Activated naive CD8-positive, alpha-beta T cell treated with anti-CD3 and anti-CD28 coated beads for 36 hours (primary cell): ENCODE measurements around the gene SMIM17. TPM values are rescaled to one million over a fixed set of nuclear protein-coding genes. Genes with fewer than 3 reads are reported as not detected.

Source experiments
- DNase-seq: peaks from one replicate; pipeline ENCODE4 v3.0.0; 2021
- H3K27ac Mint-ChIP-seq: one replicate; pipeline ENCODE4 v1.8.0; 2022; ENCODE audit warnings: mild to moderate bottlenecking, moderate library complexity, mixed read lengths
- H3K27me3 Mint-ChIP-seq: one replicate; pipeline ENCODE4 v1.8.0; 2022; ENCODE audit warnings: mild to moderate bottlenecking, mixed read lengths
- H3K36me3 Mint-ChIP-seq: one replicate; pipeline ENCODE4 v1.8.0; 2021; ENCODE audit warnings: mild to moderate bottlenecking, mixed read lengths
- H3K4me1 Mint-ChIP-seq: one replicate; pipeline ENCODE4 v1.8.0; 2021; ENCODE audit warnings: mixed read lengths
- H3K4me3 Mint-ChIP-seq: one replicate; pipeline ENCODE4 v1.8.0; 2022; ENCODE audit warnings: mild to moderate bottlenecking, moderate library complexity, mixed read lengths
- H3K9me3 Mint-ChIP-seq: one replicate; pipeline ENCODE4 v1.8.0; 2022; ENCODE audit warnings: mixed read lengths
- total RNA-seq, 2 experiments: library from RNA; stranded (reverse); gene quantifications; one replicate each; pipeline ENCODE4 v1.2.3, GENCODE V29; 2021

The SMIM17 gene
- total RNA-seq, 2 experiments from 2014 or later, result not detected

DNA sequence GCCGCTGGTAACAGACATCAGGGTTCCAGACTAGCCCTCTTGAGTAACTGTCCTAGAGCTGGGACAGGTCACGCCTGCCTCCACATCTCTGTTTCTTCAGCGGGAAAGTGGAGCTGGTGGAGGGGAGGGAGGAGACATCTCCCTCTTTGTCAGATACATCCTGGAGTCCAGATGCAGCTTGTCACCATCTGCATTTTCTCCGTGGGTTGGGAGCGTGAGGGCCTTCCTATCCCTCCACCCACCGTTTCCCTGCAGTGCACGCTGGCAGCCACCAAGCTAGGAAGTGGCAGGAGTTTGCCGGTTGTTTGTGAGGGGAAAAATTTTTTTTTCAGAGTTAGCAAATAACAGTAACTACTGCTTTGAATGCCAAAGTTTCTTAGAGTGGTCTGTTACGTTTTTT is 20.0 kb upstream of the SMIM17 start:
- peaks cover 73% of the 10 kb centered on the region for H3K36me3 Mint-ChIP-seq
- no peaks in the 10 kb centered on the region for H3K4me1 Mint-ChIP-seq
- H3K27me3 Mint-ChIP-seq, result no peaks in the 10 kb centered on the region
- H3K9me3 Mint-ChIP-seq, result peaks cover 45% of the 10 kb centered on the region
- H3K27ac Mint-ChIP-seq, result no peak overlapping the region
- no peak for DNase-seq
- no peak overlapping the region for H3K4me3 Mint-ChIP-seq

DNA sequence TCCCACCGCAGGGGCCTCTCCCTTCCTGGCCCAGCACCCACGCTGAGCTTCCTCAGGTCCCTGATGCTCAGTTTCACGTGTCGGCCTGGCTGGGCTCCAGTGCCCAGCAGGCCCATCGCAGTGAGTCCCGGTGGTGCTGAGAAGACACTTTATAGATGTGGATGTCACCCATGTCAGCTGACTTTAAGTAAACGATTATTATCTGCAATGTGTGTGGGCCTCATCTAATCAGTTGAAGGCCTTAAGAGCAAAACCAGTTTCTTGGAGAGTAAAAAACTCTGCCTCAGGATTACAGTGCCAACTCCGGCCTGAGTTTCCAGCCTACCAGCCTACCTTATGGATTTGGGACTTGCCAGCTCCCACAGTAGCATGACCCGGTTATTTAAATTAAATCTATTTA is 17.3 kb upstream of the SMIM17 start:
- DNase-seq, result no peak
- Mint-ChIP-seq H3K36me3 (peaks cover 61% of the 10 kb centered on the region), H3K4me3 (no peak overlapping the region), H3K9me3 (peaks cover 47% of the 10 kb centered on the region), H3K27me3 (no peaks in the 10 kb centered on the region), H3K27ac (no peak overlapping the region), H3K4me1 (no peaks in the 10 kb centered on the region)

DNA sequence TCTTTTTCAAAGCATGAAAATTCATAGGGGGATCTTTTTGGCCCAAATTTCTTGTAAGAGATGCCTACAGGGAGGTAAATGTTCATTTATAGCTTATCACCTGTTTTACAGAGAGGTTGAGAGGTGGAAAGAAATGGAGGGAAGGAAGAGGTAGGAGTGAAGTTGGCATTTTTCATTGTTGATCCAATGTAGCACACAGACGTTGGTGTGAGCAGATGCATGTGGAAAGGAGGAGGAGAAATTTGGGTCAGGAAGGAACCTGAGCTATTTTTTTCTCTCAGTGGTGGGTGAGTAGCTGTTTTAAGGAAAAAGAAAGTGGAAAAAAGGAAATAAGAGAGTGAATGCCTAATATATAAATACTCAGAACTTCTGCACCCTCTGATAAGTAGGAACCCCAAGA is 9.9 kb upstream of the SMIM17 start:
- Mint-ChIP-seq H3K27ac (no peak overlapping the region), H3K9me3 (peaks cover 54% of the 10 kb centered on the region), H3K4me3 (no peak overlapping the region), H3K4me1 (no peaks in the 10 kb centered on the region), H3K27me3 (peaks cover 4% of the 10 kb centered on the region), H3K36me3 (peaks cover 28% of the 10 kb centered on the region)
- DNase-seq, result no peak

DNA sequence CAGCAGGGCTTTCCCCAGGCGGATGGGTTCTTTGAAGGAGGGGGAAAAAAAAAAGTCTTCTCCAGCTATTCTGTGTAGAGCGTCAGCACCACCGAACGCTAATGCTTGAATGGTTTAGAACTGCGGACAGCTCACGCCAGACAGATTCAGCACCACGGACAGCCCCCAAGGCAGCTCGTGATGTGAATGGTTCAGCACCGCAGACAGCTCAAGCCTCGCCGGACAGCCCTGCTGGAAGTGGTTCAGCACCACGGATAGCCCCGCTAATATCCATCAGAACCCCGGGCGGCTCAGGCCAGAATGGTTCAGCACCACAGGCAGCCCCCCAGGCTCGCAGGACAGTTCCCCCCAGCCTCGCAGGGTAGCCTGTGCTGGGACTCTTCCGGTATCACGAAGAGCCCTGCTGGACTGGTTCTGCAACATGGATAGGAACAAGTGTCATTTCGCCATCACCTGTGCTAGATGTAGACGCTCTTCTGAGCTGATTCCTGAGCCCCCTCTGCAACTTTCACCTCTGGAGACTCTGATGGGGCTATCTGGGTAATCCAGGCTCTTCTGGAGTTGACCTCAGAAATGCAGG is 4.9 kb upstream of the SMIM17 start:
- no peaks in the 10 kb centered on the region for H3K4me1 Mint-ChIP-seq
- H3K36me3 Mint-ChIP-seq, result peaks cover 23% of the 10 kb centered on the region
- peak; percentile 67 for DNase-seq

DNA sequence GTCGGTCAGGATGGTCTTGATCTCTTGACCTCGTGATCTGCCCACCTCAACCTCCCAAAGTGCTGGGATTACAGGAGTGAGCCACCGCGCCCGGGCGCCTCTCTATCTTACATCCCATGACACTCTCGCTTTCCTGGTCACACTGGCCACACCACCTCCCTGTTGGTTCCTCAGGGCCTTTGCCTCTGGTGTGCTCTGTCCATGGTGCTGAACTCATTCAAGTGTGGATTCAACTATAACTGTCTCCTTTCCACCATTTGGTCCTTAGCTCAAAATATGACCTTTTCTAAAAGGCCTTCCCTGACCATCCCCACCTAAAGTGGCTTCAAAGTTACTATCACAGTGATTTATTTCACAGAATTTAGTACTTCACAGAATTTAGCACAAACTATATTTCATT is 3.7 kb upstream of the SMIM17 start:
- DNase-seq, result no peak
- Mint-ChIP-seq H3K4me1 (no peaks in the 10 kb centered on the region), H3K27ac (no peak overlapping the region), H3K27me3 (peaks cover 17% of the 10 kb centered on the region), H3K36me3 (peaks cover 22% of the 10 kb centered on the region), H3K9me3 (peaks cover 46% of the 10 kb centered on the region), H3K4me3 (no peak overlapping the region)

More for the DNA sequence above, 4.9 kb upstream of the SMIM17 start:
- peaks cover 8% of the 10 kb centered on the region for H3K27me3 Mint-ChIP-seq
- no peak overlapping the region for H3K27ac Mint-ChIP-seq
- no peak overlapping the region for H3K4me3 Mint-ChIP-seq
- H3K9me3 Mint-ChIP-seq, result peaks cover 45% of the 10 kb centered on the region

DNA sequence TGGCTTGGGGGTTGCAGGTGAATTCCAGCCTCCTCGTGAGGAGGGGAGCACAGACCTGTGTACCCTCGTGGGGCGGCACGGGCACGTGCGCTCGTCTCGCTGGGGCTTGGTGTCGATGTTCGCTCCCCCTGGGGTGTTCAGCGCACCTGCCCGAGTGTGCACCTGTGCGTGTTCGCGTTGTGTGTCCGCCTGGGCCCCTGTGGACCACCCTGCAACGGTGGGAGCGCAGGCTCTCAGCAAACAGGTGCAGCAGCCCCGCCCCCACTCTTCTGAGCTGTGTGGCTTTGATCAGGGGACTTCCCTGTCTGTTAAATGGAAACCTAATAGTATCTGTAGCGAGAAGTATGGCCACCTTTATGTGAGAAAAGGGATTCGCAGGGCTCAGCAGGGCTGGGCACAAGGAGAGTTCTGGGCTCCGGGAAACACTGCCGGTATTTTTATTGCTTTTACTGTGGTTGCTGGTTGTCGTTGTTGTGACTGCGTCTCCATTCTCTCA is 549 bp downstream of the SMIM17 start:
- no peak for DNase-seq
- no peaks in the 10 kb centered on the region for H3K4me1 Mint-ChIP-seq
- no peak overlapping the region for H3K4me3 Mint-ChIP-seq
- H3K9me3 Mint-ChIP-seq, result peaks cover 43% of the 10 kb centered on the region
- peaks cover 19% of the 10 kb centered on the region for H3K36me3 Mint-ChIP-seq
- H3K27me3 Mint-ChIP-seq, result peaks cover 19% of the 10 kb centered on the region
- no peak overlapping the region for H3K27ac Mint-ChIP-seq

DNA sequence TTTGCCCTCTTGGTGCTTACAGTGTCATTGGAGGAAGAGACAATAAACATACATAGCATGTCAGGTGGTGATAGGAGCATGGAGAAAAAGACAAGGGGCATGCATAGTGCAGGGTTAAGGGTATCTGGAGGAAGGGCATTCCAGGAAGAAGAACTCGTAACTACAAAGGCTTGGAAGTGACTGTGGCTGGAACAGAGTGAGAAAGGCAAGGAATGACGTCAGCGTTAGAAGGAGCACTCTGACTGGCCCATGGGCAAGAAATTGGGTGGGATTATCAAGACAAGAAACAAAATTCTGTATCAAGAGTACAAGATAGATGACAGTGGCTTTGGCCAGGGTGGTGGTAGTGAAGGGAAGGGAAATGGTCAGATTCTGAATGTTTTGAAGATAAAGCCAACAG is 11.2 kb downstream of the SMIM17 start:
- Mint-ChIP-seq H3K4me1 (no peaks in the 10 kb centered on the region), H3K27me3 (no peaks in the 10 kb centered on the region), H3K4me3 (no peak overlapping the region), H3K36me3 (peaks cover 8% of the 10 kb centered on the region), H3K27ac (no peak overlapping the region), H3K9me3 (peaks cover 36% of the 10 kb centered on the region)
- no peak for DNase-seq

DNA sequence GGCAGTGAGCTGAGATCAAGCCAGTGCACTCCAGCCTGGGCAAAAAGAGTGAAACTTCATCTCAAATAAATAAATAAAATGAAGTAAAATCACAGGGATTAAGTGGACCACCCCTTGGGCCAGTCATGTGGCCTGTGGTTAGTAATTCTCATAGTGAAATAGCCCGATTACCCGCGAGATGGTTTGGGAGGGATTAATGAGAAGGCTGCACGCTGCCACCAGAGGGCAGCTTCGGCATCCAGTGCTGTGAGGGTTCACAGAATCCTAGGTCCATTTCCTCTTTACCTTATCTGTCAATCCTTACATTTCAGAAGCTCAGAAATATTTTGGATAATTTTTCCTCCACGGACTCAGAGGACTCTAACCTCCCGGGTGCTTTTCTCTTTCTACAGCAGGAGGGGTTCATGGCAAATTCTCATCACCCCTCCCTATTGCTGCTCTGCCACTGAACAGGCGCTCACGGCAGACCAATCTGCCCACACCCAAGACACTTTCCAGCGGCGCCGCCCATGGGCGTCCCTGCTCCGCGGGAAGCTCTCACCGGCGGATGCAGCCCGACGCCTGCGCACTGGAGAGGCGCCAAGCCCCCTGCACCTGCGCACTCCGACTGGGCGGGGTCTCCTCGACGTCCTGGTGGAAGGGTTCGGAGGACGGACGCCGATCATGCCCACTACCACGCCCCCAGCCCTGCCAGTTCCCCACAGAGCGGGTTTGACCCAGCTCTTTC is 17.6 kb downstream of the SMIM17 start:
- H3K27me3 Mint-ChIP-seq, result no peaks in the 10 kb centered on the region
- no peaks in the 10 kb centered on the region for H3K4me1 Mint-ChIP-seq
- peaks cover 44% of the 10 kb centered on the region for H3K36me3 Mint-ChIP-seq
- H3K4me3 Mint-ChIP-seq, result no peak overlapping the region
- H3K9me3 Mint-ChIP-seq, result peaks cover 20% of the 10 kb centered on the region
- peak; percentile 19 for DNase-seq
- no peak overlapping the region for H3K27ac Mint-ChIP-seq

DNA sequence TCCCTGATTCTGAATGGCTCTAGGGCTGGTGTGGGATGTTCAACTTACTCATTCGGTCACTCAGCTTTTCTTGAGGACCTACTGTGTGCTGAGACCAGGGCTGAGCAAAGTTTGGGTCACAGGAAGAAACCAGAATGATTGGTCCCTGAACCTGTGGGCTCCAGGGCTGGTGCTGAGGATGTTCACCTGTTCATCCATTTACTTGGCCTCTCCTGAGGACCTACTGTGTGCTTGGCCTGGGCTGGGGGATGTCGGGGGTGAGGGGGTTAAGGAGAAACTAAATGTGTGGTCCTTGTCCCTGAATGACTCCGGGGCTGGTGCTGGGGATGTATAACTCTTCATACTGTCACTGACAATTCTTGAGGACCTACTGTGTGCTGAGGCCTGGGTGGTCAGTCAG is 18.3 kb downstream of the SMIM17 start:
- no peak for DNase-seq
- no peaks in the 10 kb centered on the region for H3K27me3 Mint-ChIP-seq
- no peak overlapping the region for H3K27ac Mint-ChIP-seq
- H3K4me3 Mint-ChIP-seq, result no peak overlapping the region
- no peaks in the 10 kb centered on the region for H3K4me1 Mint-ChIP-seq
- peaks cover 49% of the 10 kb centered on the region for H3K36me3 Mint-ChIP-seq
- peaks cover 17% of the 10 kb centered on the region for H3K9me3 Mint-ChIP-seq

DNA sequence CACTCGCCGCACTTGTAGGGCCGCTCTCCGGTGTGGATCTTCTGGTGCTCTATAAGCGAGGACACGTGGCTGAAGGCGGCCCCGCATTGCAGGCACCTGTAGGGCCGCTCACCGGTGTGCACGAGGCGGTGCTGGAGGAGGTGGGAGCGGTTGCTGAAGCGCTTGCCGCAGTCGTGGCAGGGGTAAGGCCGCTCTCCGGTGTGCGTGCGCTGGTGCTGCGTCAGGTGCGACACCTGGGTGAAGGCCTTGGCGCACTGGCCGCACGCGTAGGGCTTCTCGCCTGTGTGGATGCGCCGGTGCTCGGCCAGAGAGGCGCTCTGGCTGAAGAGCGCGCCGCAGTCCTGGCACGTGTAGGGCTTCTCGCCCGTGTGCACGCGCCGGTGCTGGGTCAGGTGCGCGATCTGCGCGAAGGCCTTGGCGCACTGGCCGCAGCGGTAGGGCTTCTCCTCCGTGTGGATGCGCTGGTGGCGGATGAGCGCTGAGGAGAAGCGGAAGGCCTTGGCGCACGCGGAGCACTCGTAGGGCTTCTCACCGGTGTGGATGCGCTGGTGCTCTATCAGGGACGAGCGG is 21.1 kb downstream of the SMIM17 start:
- H3K9me3 Mint-ChIP-seq, result peaks cover 21% of the 10 kb centered on the region
- H3K4me1 Mint-ChIP-seq, result peaks cover 3% of the 10 kb centered on the region
- no peak for DNase-seq
- no peak overlapping the region for H3K4me3 Mint-ChIP-seq
- H3K27me3 Mint-ChIP-seq, result no peaks in the 10 kb centered on the region
- H3K27ac Mint-ChIP-seq, result no peak overlapping the region
- peaks cover 75% of the 10 kb centered on the region for H3K36me3 Mint-ChIP-seq

DNA sequence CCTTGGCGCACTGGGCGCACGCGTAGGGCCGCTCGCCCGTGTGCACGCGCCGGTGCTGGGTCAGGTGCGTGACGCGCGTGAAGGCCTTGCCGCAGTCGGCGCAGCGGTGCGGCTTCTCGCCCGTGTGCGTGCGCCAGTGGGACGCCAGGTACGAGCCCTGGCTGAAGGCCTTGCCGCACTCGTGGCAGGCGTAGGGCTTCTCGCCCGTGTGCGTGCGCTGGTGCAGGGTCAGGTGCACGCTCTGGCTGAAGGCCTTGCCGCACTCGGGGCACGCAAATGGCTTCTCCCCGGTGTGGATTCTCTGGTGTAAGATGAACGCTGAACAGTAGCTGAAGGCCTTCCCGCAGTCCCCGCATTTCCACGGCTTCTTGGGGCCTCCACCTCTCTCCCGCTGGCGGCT is 21.6 kb downstream of the SMIM17 start:
- Mint-ChIP-seq H3K36me3 (peaks cover 74% of the 10 kb centered on the region), H3K27ac (no peak overlapping the region), H3K27me3 (no peaks in the 10 kb centered on the region), H3K4me3 (no peak overlapping the region), H3K4me1 (peaks cover 5% of the 10 kb centered on the region), H3K9me3 (peaks cover 18% of the 10 kb centered on the region)
- no peak for DNase-seq

DNA sequence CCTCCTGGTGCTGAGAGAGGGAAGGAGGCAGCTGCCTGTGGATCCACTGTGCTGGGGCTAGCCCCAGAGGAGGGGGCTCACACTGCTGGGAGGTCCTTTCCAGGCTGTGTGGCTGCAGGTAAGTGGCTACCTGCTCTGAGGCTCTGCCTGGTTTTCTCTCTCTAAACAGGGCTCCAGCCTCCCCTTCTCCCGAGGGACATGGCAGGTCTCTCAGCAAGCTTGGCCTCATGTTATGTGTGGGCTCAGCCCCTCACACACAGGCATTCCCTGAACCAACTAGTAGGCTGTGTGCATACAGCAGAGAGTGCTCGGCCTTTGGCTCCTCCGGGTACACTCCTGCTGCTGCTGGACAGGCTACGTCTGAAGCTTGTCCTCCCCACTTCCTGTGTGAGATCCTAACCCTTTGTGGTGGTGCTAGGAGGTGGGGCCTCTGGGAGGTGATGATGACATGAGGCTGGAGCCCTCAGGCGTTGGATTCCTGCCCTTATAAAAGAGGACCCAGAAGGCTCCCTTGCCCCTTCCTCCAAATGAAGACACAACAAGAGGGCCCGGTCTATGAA is 24.4 kb downstream of the SMIM17 start:
- peaks cover 76% of the 10 kb centered on the region for H3K36me3 Mint-ChIP-seq
- H3K9me3 Mint-ChIP-seq, result peaks cover 12% of the 10 kb centered on the region
- no peak overlapping the region for H3K4me3 Mint-ChIP-seq
- H3K27me3 Mint-ChIP-seq, result no peaks in the 10 kb centered on the region
- peaks cover 11% of the 10 kb centered on the region for H3K4me1 Mint-ChIP-seq
- no peak overlapping the region for H3K27ac Mint-ChIP-seq
- no peak for DNase-seq

DNA sequence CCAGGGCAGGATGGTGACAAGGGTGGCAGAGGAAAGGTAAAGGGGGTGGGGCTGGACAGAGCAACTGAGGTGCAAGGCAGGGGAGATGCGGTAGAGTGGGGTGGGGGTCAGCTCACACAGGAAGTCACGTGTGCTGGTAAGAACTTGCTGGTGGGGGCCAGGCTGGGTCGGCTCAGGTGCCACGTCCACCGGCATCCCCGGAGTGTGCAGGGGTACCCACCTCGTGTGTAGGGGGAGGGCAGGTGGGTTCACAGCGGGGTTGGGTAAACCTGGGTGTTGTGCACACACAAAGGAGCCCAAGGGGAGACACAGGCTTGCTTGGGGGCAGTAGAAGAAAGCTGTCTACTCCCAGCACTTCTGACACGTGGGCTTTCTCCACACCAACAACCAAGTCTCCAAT is 25.7 kb downstream of the SMIM17 start:
- no peak overlapping the region for H3K4me3 Mint-ChIP-seq
- peaks cover 65% of the 10 kb centered on the region for H3K36me3 Mint-ChIP-seq

DNA sequence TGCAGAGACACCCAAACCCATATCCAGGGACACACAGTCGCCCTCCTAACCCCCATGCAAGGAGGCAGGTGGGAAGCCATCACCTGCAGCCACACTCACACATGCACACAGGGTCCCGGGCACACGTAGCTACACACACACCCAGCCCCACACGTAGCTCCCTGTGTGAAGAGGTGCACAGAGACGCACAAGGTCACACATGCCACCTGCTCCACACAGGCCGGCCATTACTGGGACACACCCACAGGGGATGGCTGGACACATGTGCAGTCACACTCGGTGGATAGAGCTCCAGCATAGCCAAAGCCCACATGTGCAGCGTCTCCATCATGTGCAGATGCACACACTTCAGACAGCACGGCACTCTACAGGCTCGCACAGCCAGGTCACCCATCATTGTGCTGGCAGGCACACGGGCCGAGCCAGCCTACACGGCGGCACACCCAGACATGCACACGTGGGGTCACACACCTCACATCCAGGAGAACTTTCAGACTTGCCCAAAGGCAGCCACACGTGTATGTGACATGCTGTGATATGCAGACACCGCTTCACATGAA is 27.5 kb downstream of the SMIM17 start:
- no peaks in the 10 kb centered on the region for H3K27me3 Mint-ChIP-seq
- H3K27ac Mint-ChIP-seq, result peak overlapping the region; percentile 57
- H3K9me3 Mint-ChIP-seq, result peaks cover 12% of the 10 kb centered on the region
- peaks cover 11% of the 10 kb centered on the region for H3K4me1 Mint-ChIP-seq
- peak overlapping the region; percentile 92 for H3K4me3 Mint-ChIP-seq
- DNase-seq, result no peak
- peaks cover 49% of the 10 kb centered on the region for H3K36me3 Mint-ChIP-seq

More for the DNA sequence above, 25.7 kb downstream of the SMIM17 start:
- H3K4me1 Mint-ChIP-seq, result peaks cover 11% of the 10 kb centered on the region
- H3K9me3 Mint-ChIP-seq, result peaks cover 12% of the 10 kb centered on the region
- H3K27ac Mint-ChIP-seq, result no peak overlapping the region
- no peak for DNase-seq
- H3K27me3 Mint-ChIP-seq, result no peaks in the 10 kb centered on the region

DNA sequence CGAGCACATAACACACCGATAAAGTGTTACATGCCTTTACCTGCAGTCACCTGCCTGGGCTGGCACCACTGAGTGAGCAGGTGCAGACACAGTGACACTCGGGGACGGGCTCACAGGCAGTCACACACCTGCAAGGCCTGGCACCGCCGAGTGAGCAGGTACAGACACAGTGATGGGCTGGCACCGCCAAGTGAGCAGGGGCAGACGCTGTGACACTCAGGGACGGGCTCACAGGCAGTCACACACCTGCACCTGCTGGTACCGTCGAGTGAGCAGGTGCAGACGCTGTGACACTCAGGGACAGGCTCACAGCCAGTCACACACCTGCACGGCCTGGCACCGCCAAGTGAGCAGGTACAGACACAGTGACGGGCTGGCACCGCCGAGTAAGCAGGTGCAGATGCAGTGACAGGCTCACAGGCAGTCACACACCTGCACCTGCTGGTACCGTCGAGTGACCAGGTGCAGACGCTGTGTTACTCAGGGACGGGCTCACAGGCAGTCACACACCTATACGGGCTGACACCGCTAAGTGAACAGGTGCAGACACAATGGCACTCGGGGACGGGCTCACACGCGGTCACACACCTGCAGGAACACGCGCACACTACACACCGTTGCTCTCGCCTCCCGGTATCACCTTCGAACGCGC is 28.1 kb downstream of the SMIM17 start:
- Mint-ChIP-seq H3K4me3 (peak overlapping the region; percentile 92), H3K36me3 (peaks cover 44% of the 10 kb centered on the region), H3K9me3 (peaks cover 12% of the 10 kb centered on the region), H3K27me3 (no peaks in the 10 kb centered on the region), H3K4me1 (peaks cover 11% of the 10 kb centered on the region), H3K27ac (peak overlapping the region; percentile 94)
- no peak for DNase-seq
